HCT116 (cell line): ENCODE results near the gene TNF. TPM values are rescaled to one million over a fixed set of nuclear protein-coding genes. Genes with fewer than 3 reads are reported as not detected.

ENCODE experiments used
- ATAC-seq: fragments of 200-7000 bp; cut with Tn5 transposase; 2 replicates; pipeline ENCODE4 v1.9.1; 2020; ENCODE audit warnings: mild to moderate bottlenecking, moderate library complexity
- BruUV-seq: library from RNA; stranded (reverse); fragments of 400-500 nt; replicated peaks from 2 replicates; lab custom pipeline; 2021; lab: Mats Ljungman, UMichigan
- CTCF ChIA-PET: fragments of 300-600 bp; sonication (Branson Sonifier 250); formaldehyde crosslinking; loops from one replicate; lab custom pipeline; 2021; ENCODE audit warnings: antibody characterized with exemption; lab: Charles Lee
- POLR2A ChIA-PET: fragments of 300-600, 350-600 bp; sonication (Branson Sonifier 250); formaldehyde crosslinking; loops from one replicate; lab custom pipeline; 2021; ENCODE audit warnings: antibody characterized with exemption; lab: Charles Lee
- RAD21 ChIA-PET, 2 experiments: fragments of 300-600 bp; sonication (Branson Sonifier 250); formaldehyde crosslinking; loops; one replicate each; lab custom pipeline; 2023; ENCODE audit warnings: low total read pairs in 2 of 2; ENCODE audit not compliant: uncharacterized antibody in 2 of 2, unreplicated experiment in 2 of 2, low non-redundant PET in 1 of 2; lab: Charles Lee
- DNase-seq: peaks from one replicate; pipeline ENCODE4 v3.0.0-alpha.2; 2010; ENCODE audit warnings: low read depth, low spot score
- H2AFZ ChIP-seq: fragments of 200-600 bp; shearing (Covaris generic), sonication (generic); 2 replicates; pipeline ENCODE4 v1.6.1; 2017; ENCODE audit warnings: low read depth, mixed run types, mixed read lengths, antibody characterized with exemption, low read length; ENCODE audit not compliant: poor library complexity, severe bottlenecking
- H3K27ac ChIP-seq: 2 replicates; pipeline ENCODE4 v1.5.1; 2012; ENCODE audit warnings: low read depth, low read length
- H3K27me3 ChIP-seq: fragments of 200-600 bp; sonication (generic); 2 replicates; pipeline ENCODE4 v1.6.1; 2016; ENCODE audit warnings: mixed run types, low read length, mixed read lengths; ENCODE audit not compliant: insufficient read depth
- H3K36me3 ChIP-seq, 2 experiments: fragments of 200-500 bp in 1 of 2; fragments of 200-600 bp in 1 of 2; sonication (Bioruptor generic) in 1 of 2; sonication (generic) in 1 of 2; 2 replicates each; pipeline versions ENCODE4 v1.5.1 to v1.6.1; 2014 to 2016; ENCODE audit warnings: low read length in 2 of 2, inconsistent platforms in 1 of 2, mixed read lengths in 1 of 2, mixed run types in 1 of 2; ENCODE audit not compliant: insufficient read depth in 2 of 2, control insufficient read depth in 1 of 2
- H3K4me1 ChIP-seq, 2 experiments: fragments of 200-600 bp in 1 of 2; sonication (generic) in 1 of 2; 2 replicates each; pipeline versions ENCODE4 v1.5.1 to v1.6.1; 2012 to 2017; ENCODE audit warnings: low read length in 2 of 2, inconsistent platforms in 1 of 2, mild to moderate bottlenecking in 1 of 2, mixed read lengths in 1 of 2, mixed run types in 1 of 2, moderate library complexity in 1 of 2; ENCODE audit not compliant: insufficient read depth in 2 of 2, control insufficient read depth in 1 of 2
- H3K4me2 ChIP-seq: fragments of 200-600 bp; sonication (generic); 2 replicates; pipeline ENCODE4 v1.6.1; 2017; ENCODE audit warnings: mixed run types, low read length, mixed read lengths
- H3K4me3 ChIP-seq, 2 experiments: fragments of 200-600 bp in 1 of 2; sonication (generic) in 1 of 2; replicated peaks in 1 of 2; 2 replicates each; pipeline ENCODE4 v1.5.1; 2011 to 2016; ENCODE audit warnings: low read length in 2 of 2, control low read depth in 1 of 2, low read depth in 1 of 2, mild to moderate bottlenecking in 1 of 2, mixed read lengths in 1 of 2, mixed run types in 1 of 2
- H3K79me2 ChIP-seq: fragments of 200-600 bp; sonication (generic); 2 replicates; pipeline ENCODE4 v1.6.1; 2017; ENCODE audit warnings: mild to moderate bottlenecking, mixed run types, low read length, moderate library complexity, mixed read lengths; ENCODE audit not compliant: insufficient read depth
- H3K9ac ChIP-seq: fragments of 200-600 bp; sonication (generic); 2 replicates; pipeline ENCODE4 v1.6.1; 2016; ENCODE audit warnings: low read length, mixed read lengths
- H3K9me2 ChIP-seq: fragments of 200-600 bp; sonication (generic), shearing (Covaris generic); 2 replicates; pipeline ENCODE4 v1.6.1; 2017; ENCODE audit warnings: mixed run types, mild to moderate bottlenecking, moderate library complexity; ENCODE audit not compliant: insufficient read depth
- H3K9me3 ChIP-seq, 2 experiments: fragments of 200-500 bp in 1 of 2; fragments of 200-600 bp in 1 of 2; sonication (Bioruptor generic) in 1 of 2; sonication (generic) in 1 of 2; 2 replicates each; pipeline ENCODE4 v1.6.1; 2014 to 2017; ENCODE audit warnings: low read length in 2 of 2, mixed read lengths in 2 of 2, inconsistent platforms in 1 of 2, low read depth in 1 of 2, mild to moderate bottlenecking in 1 of 2, mixed run types in 1 of 2, moderate library complexity in 1 of 2; ENCODE audit not compliant: control insufficient read depth in 1 of 2, insufficient read depth in 1 of 2
- H4K20me1 ChIP-seq: fragments of 200-600 bp; sonication (generic), shearing (Covaris generic); 2 replicates; pipeline ENCODE4 v1.6.1; 2017; ENCODE audit warnings: mixed run types, mild to moderate bottlenecking, moderate library complexity; ENCODE audit not compliant: insufficient read depth
- CBX3 ChIP-seq: IDR thresholded peaks from 2 replicates; pipeline ENCODE4 v1.6.1; 2012; ENCODE audit warnings: low read depth
- CTCF ChIP-seq, 3 experiments: fragments of 200-600 bp in 1 of 3; sonication (generic) in 1 of 3; IDR thresholded peaks in 2 of 3; conservative IDR thresholded peaks in 1 of 3; 2 replicates each; pipeline ENCODE4 v1.5.1; 2012 to 2017; ENCODE audit warnings: low read depth in 2 of 3, low read length in 2 of 3, antibody characterized with exemption in 1 of 3, borderline replicate concordance in 1 of 3, control low read depth in 1 of 3, mild to moderate bottlenecking in 1 of 3, mixed read lengths in 1 of 3, mixed run types in 1 of 3, moderate library complexity in 1 of 3; ENCODE audit not compliant: insufficient read depth in 1 of 3
- EZH2phosphoT487 ChIP-seq: fragments of 200-600 bp; IDR thresholded peaks from 2 replicates; pipeline ENCODE4 v1.6.1; 2018; ENCODE audit warnings: antibody characterized with exemption, borderline replicate concordance
- FOSL1 ChIP-seq: IDR thresholded peaks from 2 replicates; pipeline ENCODE4 v1.6.1; 2012; ENCODE audit warnings: low read depth
- RAD21 ChIP-seq: IDR thresholded peaks from 2 replicates; pipeline ENCODE4 v1.6.1; 2012; ENCODE audit warnings: low read depth, mild to moderate bottlenecking
- SRF ChIP-seq: IDR thresholded peaks from 2 replicates; pipeline ENCODE4 v1.6.1; 2012; ENCODE audit warnings: low read depth
- intact Hi-C: fragments of 100-400 bp; cut with micrococcal nuclease; formaldehyde crosslinking; loops from 2 replicates; pipeline ENCODE4 v1.10.0; 2022
- total RNA-seq: library from RNA; stranded (reverse); gene quantifications from one replicate; pipeline ENCODE4 v1.2.1, GENCODE V29; 2021; ENCODE audit not compliant: unreplicated experiment
- TF ChIP-seq, protein P1 (sequence below): IDR thresholded peaks from 2 replicates; pipeline ENCODE4 v1.6.1; 2012

Gene TNF
- total RNA-seq, 1 experiment from 2014 or later, result 0.59 TPM

GRCh38 chr6:31576897-31577578, 1.7 kb downstream of the TNF start:
- ATAC-seq, result no peak
- POLR2A ChIA-PET, result interaction anchor here (0.8 kb wide), 1 partner anchor 75 kb away, joined by 3 read pairs; no protein-coding TSS in a partner anchor

DNA sequence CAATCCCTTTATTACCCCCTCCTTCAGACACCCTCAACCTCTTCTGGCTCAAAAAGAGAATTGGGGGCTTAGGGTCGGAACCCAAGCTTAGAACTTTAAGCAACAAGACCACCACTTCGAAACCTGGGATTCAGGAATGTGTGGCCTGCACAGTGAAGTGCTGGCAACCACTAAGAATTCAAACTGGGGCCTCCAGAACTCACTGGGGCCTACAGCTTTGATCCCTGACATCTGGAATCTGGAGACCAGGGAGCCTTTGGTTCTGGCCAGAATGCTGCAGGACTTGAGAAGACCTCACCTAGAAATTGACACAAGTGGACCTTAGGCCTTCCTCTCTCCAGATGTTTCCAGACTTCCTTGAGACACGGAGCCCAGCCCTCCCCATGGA, 2.2 kb downstream of the TNF start:
- intact Hi-C loops, result no loop called here
- ChIA-PET POLR2A (no interaction called here), CTCF (no interaction called here), RAD21 (no interaction called here)
- no peak overlapping the region for H3K27ac ChIP-seq
- no peak overlapping the region for H3K9ac ChIP-seq
- ATAC-seq, result no peak
- H3K79me2 ChIP-seq, result no peaks in the 10 kb centered on the region
- no peak overlapping the region for H2AFZ ChIP-seq
- no TSS peak for BruUV-seq
- no peak overlapping the region for H3K4me2 ChIP-seq
- H3K9me2 ChIP-seq, result no peaks in the 10 kb centered on the region
- DNase-seq, result no peak
- H4K20me1 ChIP-seq, result no peaks in the 10 kb centered on the region
- no peak overlapping the region for H3K4me3 ChIP-seq
- no peak for TF ChIP-seq SRF
- TF ChIP-seq EZH2phosphoT487, result no peak
- TF ChIP-seq RAD21, result no peak
- TF ChIP-seq CBX3, result no peak
- TF ChIP-seq CTCF (IDR thresholded peaks at IDR 0.05 in 2 of 3, conservative IDR thresholded peaks at IDR 0.05 in 1 of 3; ENCODE audit: borderline replicate concordance in 1 of 3, insufficient read depth in 1 of 3, low read depth in 2 of 3, low read length in 2 of 3), result no peak
- TF ChIP-seq FOSL1, result no peak
- TF ChIP-seq, protein P1, sequence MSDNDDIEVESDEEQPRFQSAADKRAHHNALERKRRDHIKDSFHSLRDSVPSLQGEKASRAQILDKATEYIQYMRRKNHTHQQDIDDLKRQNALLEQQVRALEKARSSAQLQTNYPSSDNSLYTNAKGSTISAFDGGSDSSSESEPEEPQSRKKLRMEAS, result no peak
- no peaks in the 10 kb centered on the region for H3K36me3 ChIP-seq
- H3K4me1 ChIP-seq, result peaks cover 4 to 18% of the 10 kb centered on the region in 2 experiments; a peak in 2 of 4 replicates
- no peaks in the 10 kb centered on the region for H3K27me3 ChIP-seq
- no peaks in the 10 kb centered on the region for H3K9me3 ChIP-seq

More at GRCh38 chr6:31576897-31577578, 1.7 kb downstream of the TNF start:
- H3K9me3 ChIP-seq, result no peaks in the 10 kb centered on the region
- H3K27me3 ChIP-seq, result no peaks in the 10 kb centered on the region
- no peak overlapping the region for H3K4me2 ChIP-seq
- no peak overlapping the region for H3K27ac ChIP-seq
- no peak overlapping the region for H3K4me3 ChIP-seq
- intact Hi-C loops, result no loop called here
- CTCF ChIA-PET, result interaction anchor here (0.8 to 0.9 kb wide), 2 partner anchors 21 to 31 kb away, joined by 3 read pairs; partner anchors contain the start of gene ATP6V1G2
- no peaks in the 10 kb centered on the region for H3K9me2 ChIP-seq
- RAD21 ChIA-PET, result no interaction called here
- BruUV-seq, result no TSS peak
- H4K20me1 ChIP-seq, result no peaks in the 10 kb centered on the region
- H3K9ac ChIP-seq, result no peak overlapping the region
- H3K36me3 ChIP-seq, result no peaks in the 10 kb centered on the region
- TF ChIP-seq EZH2phosphoT487, result no peak
- TF ChIP-seq, all 23 proteins: peak for 0
- Histone ChIP-seq H3K4me1 (peaks cover 4 to 18% of the 10 kb centered on the region in 2 experiments; a peak in 2 of 4 replicates), H3K79me2 (no peaks in the 10 kb centered on the region), H2AFZ (no peak overlapping the region)
- DNase-seq, result no peak
